Fibroblast of skin of back (primary cell): ENCODE data around the gene ITPR2.
A peak's percentile ranks its signal among the peaks of the same experiment; 100 is the strongest.
"Not testable (repeated sequence)": the region's sequence is repeated elsewhere in the genome, so short reads cannot be mapped to it uniquely, and the experiment has no call there.

Source experiments
- DNase-seq: peaks from one replicate; pipeline ENCODE4 v3.0.0-alpha.2; 2013

The ITPR2 gene

DNA sequence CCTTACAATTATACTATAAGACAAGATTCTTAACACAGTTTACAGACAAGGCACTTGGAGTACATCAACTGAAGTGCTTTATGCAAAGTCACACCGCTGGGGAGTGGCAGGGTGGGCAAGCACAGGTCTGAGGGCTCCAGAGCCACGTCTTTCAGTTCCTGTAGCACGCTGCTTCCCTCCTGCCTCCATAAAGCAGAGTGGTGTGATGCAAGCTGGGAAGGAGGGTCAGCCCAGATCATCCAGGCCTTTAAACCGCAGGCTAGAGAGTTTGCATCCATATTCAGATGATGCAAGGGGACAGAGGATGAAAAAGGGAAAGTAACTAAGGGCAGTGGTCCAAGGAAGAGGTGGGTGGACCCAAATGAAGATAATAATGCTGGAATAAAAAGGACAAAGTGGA is 132.6 kb downstream of the ITPR2 start:
- DNase-seq, result no peak

DNA sequence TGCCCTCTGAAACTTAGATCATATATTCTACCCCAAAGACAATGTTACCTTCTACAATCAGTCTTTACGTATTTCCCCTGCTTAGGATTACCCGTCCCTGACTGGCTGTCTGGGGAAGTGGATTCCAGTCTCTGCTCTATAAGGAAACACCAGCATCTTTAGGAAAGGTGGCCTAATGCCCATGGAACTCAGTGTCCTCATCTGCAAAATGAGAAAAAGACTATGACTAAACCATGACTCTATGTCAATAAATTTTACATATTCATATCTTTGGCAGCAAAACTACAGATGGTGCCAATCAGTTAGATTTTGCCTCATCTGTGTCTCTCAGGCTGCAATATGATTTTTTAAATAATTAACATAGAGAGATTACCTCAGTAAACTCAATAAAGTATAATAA is 133.8 kb downstream of the ITPR2 start:
- DNase-seq, result peak; percentile 45

DNA sequence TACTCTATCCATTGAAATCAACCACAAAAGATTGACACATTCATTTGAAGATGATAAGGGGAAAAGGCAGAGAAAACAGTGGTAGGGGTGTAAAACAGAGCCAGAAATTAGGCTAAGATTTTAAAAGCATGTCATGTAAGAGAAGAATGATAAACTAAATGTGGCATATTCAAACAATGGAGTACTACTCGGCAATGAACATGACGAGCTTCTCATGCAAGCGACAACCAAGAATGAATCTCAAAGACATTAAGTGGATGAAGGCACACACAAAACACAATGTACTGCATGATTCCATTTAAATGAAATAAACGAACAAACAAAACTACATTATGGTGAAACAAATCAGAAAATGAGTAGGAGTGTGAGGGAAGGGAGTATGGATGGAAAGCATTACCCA is 134.8 kb downstream of the ITPR2 start:
- DNase-seq, result no peak

DNA sequence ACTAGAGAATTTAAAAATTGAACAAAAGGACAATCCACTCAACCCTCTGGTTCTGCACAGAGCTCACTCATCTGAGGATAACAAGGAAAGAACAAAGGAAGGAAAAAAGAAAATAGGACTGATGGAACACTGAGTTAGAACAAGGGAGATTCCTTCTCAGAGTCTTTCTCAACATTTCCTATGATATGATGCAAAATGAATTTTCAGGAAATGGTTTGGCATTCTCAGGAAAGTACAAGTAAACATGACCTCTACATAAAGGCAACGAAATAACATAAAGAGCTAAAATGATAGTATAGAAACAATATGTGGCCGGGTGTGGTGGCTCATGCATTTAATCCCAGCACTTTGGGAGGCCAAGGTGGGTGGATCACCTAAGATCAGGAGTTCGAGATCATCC is 135.8 kb downstream of the ITPR2 start:
- DNase-seq, result peak; percentile 12

DNA sequence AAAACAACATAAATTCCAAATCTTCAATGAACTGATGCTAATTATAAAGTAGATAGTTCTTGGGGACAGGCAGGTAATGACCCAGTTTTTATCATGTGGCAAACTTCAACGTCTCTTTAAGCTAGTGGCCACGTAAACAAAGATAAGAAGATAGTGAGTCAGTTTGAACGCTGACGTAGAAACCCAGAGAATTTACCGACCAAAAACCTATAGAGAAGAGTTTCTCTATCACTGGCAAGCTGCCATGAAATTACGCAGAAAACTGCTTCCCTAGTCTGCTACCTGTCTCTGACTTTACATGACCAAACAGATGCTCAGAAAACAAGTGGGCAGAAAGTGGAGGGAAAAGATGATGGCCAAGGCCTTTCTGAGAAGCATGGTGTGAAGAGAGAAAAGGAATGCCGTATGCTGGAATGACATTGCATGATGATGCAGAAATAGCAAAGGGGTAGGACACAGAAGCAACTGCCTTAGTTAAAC is 136.3 kb downstream of the ITPR2 start:
- DNase-seq, result no peak

DNA sequence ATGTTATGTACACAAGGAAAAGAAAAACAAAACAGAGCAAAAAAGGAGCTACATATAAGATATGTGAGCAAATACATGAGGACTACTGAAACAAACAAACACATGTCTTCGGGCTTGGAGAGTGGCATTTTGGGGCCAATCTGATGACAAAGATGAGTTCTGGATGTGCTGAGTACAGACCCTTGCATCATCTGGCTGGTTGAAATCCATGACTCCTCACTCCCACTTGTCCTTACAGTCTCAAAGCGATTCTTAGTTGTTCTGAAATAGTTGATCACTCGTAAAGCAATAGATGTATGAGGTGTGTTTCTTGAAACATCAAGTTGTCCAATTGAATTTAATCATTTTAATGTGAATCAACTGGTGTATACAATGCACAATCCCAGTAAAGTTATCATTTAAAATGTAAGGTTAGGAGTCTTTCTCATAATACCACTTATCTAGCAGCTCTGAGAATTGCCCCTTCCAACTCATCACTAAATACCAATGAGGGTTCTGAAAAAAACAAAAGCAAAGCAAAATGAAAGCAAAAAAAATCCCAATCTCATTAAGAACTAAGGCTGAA is 136.9 kb downstream of the ITPR2 start:
- DNase-seq, result no peak

DNA sequence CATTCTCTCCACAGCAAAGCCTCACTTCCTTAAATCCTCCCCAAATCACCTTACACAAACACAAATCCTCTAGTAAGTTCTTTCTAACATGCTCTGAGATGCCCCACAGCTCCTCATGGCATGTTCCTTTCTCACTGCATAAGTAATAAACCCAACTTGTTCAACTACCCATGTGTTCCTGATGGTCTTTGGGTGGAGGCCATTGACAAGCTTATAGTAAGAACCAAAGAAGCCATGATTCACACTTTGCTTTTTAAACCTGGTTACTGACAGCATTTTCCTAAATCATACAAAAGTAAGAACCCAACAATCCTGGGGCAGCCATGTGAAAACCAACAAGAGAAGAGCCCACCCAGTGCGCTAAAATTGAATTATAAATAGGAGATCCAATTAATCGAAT is 138.6 kb downstream of the ITPR2 start:
- DNase-seq, result no peak

DNA sequence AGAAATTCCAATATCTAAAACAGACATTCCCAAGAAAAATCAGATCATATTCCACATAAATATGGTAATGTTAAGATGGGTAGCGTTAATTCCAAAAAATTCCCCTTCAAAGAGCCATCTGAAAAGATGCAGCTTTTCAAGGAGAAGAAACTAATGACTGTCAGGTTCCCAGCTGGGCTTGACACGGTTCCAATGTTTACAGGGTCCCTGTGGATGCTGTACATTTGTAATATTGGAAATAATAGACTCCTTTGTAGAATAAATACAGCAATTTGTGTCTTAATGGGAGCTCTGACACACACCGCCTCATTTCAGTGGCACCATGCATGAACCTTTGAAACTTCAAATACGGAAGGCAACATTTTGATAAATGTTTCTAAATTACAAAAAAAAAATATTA is 140.6 kb downstream of the ITPR2 start:
- no peak for DNase-seq

DNA sequence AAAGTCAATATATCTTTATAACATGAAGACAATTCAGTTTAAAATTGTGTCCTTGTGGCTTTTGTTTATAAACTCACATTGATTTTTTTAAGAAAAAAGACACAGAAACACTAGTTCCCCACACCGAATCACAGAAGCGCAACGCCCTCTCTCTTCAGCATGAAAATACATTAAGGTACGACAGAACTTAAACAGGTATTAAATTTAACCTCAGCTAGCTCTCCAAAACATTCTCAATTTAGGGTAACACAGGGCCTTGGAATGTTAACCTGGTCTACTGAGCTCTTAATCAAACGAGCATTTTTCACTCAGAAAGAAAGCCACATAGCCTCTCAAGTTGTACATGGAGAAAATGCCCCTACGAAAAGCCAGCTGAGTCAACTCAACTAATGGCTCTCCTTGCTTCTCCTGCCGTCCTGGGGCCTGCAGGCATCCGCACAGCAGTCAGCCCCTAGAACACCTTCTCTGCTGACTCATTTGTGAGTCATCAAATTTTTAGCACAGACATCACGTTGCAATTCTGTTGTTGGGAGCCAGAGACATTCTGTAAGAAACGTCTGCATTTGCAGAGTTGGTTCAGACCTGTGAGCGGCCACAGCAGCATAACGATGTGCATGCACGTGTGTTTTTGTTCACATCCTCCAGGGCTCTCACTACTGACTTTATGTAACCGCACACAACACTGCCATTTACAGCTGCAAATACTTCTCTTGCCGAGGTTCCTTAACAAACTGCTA is 141.6 kb downstream of the ITPR2 start:
- DNase-seq, result peak; percentile 95

DNA sequence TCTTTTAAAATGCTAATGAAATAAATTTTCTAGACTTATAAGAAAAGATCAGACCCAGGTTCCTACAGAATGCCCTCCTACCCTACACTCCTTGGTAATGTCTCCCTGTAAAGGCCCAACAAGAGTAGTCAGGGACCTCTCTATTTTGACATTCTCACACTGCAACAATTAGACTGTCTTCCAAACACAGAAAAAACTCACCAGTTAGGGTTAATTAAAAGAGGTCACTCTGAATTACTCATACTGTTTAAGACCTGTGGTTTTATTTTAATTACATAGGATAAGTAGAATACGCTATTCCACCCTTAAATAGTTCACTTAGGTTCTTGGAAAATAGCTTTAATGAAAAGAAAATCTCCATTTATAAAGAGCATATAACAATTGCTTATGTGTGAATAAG is 142.4 kb downstream of the ITPR2 start:
- DNase-seq, result no peak

DNA sequence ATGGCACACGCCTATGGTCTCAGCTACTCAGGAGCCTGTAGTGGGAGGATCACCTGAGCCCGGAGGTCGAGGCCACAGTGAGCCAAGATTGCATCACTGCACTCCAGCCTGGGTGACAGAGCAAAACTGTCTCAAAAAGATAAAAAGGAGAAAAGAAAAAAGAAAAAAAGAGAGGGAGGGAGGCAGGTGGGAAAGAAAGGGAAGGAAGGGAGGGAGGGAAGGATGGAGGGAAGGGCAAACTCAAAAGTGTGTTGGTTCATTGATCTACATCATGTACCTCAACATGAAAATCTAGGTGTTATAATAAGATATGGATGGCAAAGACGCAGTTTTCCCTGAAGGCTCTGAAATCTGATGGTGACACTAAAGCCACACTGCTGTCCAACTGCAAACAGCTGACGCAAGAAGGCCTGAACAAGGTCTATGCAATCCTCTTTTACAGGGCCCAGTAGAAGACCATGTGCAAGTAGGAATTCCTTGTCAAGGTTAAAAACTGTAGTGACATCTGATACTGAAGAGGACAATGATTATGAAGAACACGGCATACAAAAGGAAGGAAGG is 143.6 kb downstream of the ITPR2 start:
- DNase-seq, result no peak

DNA sequence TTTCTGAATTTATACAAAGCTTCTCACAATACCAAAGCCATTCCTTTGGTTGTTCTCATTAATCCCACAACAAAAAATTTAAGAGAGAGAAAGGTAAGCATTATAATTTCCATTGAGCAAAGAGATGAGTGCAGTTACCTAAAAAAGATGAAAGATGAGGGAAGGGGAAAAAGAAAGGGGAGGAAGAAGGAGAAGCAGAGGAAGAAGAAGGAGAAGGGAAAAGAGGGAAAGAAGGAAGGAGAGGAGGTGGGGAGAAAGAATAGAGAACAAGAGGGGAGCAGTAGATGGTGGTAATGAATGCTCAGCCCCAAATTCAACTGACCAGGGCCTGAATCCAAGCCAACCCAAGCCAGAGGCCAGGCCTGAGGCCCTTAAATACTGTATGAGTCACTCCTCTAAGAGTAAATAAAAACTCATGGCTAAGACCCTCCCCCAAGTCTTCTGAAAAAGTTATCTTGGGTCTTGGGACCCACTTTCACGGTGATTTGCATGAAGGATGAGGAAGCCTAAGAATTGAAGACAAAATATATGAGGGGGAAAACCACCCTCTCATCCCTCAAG is 144.6 kb downstream of the ITPR2 start:
- no peak for DNase-seq

DNA sequence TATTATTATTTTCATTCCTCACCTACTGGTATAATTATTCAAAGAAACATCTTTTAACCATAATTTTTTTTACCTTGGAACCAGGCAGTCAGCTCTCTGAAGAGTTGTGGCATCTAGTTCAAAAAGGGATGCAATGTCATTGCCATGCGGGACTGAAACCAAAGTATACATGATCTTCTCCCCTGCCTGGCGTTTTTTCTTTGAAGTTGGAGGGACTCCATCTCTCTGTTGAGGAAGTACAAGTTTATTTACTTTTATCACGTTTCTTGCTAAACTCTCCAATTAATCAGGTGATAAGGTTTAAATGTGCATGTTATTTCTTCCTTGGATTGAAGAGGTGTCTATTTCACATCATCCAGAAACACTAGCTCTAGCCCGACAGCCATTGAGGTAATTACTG is 146.6 kb downstream of the ITPR2 start:
- DNase-seq, result no peak

DNA sequence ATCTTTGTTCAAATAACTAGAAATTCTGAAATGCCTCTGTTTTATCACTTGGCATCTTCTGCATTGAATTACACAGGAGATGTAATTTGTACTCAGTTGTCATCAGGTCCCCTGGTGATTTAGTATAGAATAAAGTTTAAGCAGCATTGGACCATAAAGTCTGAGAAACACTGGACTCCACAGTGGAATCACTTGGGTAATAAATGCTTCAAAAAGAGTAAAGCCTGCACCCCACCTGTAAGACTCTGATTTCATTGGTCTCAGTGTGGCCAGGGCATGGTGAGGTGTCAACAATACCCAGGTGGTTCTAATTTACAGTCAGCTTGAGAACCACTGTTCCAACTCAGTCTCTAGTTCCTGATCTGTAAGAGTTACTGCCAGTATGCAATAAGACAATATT is 148.9 kb downstream of the ITPR2 start:
- no peak for DNase-seq

DNA sequence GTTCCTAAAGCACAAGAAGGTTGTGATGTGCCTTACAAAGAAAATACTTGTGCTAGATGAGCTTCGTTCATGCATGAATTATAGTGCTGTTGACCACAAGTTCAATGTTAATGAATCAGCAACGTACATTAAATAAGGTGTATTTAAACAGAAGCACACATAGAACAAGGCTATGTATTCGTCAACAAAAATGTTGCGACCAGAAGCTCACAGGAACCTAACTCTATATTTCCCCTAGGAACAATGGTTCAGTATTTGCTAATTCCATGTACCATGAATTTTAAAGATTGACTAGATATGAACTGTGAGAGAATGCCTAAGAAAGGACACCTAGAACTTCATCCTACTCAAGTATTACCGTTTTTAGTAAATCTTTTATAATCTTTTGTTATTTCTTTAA is 149.6 kb downstream of the ITPR2 start:
- DNase-seq, result no peak

DNA sequence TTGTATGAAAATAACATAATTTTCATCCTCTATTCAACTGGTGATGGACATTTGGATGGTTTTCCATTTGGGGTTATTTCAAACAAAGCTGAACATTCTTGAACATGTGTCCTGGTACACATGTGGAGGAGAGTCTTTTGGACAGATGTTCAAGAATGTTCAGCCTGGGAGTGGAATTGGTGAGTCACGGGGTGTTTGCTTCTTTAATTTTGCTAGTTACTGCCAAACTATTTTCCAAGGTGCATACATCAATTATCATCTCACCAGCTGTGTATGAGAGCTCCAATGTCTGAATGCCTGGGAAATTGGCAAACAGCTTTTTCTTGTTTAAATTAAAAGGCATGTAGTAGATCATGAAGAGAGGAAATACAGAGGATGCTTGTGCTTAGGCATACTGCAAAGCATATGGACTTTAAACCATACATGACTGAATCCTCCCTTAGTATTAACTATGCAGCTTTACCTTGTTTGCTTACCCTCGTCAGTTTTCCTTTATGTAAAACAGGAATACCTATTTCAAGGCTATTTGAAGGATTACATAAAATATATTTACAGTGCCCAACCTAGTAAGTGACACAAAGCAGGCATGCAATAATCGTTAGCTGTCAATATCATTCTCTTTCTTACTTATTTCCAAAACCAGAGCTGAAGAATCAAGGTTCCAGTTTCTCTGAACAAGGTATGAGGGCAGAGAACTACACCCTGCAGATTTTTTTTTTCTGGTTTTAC is 152.1 kb downstream of the ITPR2 start:
- peak; percentile 5 for DNase-seq

DNA sequence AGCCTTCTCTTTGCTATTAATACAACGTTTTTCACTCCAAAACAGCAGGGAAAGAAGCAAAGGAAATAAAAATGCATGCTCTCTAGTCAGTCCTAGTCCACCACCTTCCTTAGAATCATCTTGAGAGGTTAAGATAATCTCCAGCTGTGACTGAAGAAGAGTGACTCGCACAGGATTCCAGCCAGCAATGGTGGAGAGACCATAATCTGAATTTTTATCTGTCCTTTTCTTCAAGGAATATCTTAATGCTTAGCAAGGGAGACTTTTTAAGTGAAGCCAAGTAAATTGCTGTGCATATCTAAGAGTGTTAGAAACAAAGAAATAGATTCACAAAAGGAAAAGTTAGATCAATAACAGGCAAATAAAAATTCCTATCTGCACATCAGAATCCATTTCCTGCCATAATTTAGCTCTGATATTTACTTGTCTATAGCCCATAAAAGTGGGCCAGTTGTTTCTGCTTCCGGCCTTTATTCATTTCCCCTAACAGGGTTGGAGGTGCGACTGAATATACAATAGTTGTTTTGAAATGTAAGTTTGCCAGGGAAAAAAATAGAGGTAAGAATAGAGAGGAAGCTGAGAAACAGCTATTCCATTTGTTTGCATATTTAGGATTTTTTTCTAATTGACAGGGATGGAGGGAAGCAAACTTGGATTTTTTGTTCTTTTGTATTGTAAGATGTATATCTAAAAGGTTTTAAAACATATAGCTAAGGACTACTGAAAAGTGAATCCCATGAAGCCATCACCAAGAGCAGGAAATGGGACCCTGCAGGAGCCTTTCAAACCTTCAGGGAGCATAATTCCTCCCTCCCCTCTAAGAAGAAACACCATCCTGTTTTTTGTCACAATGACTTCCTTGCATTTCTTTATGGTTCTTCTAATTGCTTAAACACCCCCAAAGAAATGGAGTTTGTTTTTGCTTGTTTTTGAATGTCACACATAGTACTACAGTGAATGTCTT is 154.0 kb downstream of the ITPR2 start:
- peak; percentile 35 for DNase-seq

DNA sequence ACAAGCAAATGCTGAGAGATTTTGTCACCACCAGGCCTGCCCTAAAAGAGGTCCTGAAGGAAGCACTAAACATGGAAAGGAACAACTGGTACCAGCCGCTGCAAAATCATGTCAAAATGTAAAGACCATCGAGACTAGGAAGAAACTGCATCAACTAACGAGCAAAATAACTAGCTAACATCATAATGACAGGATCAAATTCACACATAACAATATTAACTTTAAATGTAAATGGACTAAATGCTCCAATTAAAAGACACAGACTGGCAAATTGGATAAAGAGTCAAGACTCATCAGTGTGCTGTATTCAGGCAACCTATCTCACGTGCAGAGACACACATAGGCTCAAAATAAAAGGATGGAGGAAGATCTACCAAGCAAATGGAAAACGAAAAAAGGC is 161.5 kb downstream of the ITPR2 start:
- DNase-seq, result not testable (repeated sequence)

DNA sequence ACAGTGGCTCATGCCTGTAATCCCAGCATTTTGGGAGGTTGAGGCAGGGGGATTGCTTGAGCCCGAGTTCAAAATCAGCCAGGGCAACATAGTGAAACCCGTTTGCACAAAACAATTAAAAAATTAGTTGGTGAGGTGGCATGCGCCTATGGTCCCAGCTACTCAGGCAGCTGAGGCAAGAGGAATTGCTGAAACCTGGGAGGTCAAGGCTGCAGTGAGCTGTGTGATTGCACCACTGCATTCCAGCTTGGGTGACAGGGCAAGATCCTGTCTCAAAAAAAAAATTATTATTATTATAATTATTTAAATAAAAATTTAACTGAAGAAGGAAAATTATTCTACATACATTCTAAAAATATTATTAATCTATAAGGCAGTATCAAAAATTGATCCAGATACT is 164.1 kb downstream of the ITPR2 start:
- DNase-seq, result no peak

DNA sequence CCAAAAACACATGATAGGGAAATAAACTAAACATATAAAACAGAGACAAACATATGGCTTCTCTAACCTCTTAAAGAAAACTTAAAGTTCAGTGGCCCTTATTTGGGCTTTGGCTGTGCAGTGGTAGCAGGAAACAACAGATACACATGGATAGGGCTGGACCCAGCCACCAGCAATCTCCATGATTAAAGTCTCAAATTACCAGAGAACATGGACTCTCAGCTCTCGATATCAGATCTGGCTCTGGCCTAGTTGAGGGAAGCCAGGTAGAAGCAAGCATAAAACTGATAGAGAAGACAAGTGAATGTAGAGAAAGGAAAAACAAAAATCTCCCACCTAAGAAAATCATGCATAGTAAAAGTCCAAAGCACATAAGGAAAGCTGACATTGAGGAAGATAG is 164.8 kb downstream of the ITPR2 start:
- DNase-seq, result no peak

DNA sequence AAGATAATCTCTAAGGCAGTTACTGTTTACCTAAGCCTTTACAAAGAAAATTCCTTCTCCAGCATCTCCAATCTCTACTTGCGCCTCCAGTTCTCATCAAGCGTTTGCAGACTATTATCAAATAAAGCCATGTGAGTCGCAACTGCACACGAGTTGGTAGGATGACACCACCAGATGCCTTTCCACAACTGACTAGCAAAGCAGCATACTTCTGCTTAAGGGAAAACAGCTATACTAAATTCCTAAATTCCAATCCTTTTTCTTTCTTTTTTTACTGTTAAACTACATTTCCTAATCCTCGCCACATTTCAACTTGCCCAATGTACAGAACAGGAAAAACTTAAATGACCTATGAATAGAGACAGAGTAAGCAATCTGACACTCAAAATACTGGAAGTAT is 166.7 kb downstream of the ITPR2 start:
- peak; percentile 61 for DNase-seq

DNA sequence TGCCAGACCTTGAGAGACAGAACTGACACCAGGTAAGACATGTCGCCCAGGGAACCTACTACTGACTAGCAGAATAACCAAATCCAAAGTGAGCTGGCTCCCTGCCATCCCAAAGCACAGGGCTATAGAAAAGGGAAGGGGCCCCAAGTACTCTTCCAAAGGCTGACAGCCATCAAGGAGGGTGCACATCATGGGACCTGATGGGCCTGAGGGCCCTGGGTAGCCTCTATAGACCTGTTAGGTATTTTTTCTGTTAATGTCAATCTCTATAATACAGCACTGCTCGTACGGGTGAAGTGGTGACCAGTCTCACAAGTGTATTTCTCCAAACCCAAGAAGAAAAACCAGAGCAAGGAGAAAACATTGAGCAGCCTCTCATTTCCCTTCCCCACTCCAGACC is 171.6 kb downstream of the ITPR2 start:
- DNase-seq, result no peak
